Measurements from ENCODE around the gene FAM163B.

The FAM163B gene

GRCh38 chr9:133558191-133559126 is 50.7 kb downstream of the FAM163B start:
- Histone ChIP-seq H3K4me3 (ENCODE audit: low read depth, low read length) (no peak overlapping the region), H3K4me1 (ENCODE audit: control insufficient read depth, insufficient read depth, low read length) (peaks cover 4% of the 10 kb centered on the region), H3K9me3 (ENCODE audit: control insufficient read depth, insufficient read depth, low read depth, low read length) (no peaks in the 10 kb centered on the region), H3K27ac (ENCODE audit: extremely low read depth, low read depth, low read length) (no peak overlapping the region), H3K36me3 (ENCODE audit: control insufficient read depth in 2 of 2, insufficient read depth in 1 of 2, low read length in 2 of 2) (no peaks in the 10 kb centered on the region)
- CTCF ChIA-PET = interaction anchor here (0.6 to 0.8 kb wide), 4 partner anchors 16 to 437 kb away, joined by 3 to 6 read pairs (median 4); no protein-coding TSS in a partner anchor
- POLR2A ChIA-PET = interaction anchor here (0.6 to 0.7 kb wide), 2 partner anchors 9 to 68 kb away, joined by 3 read pairs; no protein-coding TSS in a partner anchor
- TF ChIP-seq YY1 (tag by site-specific recombination; IDR thresholded peaks at IDR 0.05) = peak; percentile 29; the same call in 1 of the 2 replicates
- TF ChIP-seq ZNF302 (tag by site-specific recombination; IDR thresholded peaks at IDR 0.05; ENCODE audit: low read depth) = no peak
- TF ChIP-seq ZNF133 (tag by site-specific recombination; IDR thresholded peaks at IDR 0.05) = no peak
- TF ChIP-seq ZFP69B (tag by site-specific recombination; IDR thresholded peaks at IDR 0.05) = peak; percentile 24; the same call in 1 of the 2 replicates
- peak; percentile 79 for TF ChIP-seq SP7 (tag by site-specific recombination; IDR thresholded peaks at IDR 0.05)
- TF ChIP-seq GLIS1 (tag by site-specific recombination; IDR thresholded peaks at IDR 0.05) = 0 out of 2 replicates have a peak, but pooled peaks have one; percentile 10
- TF ChIP-seq ZNF391 (tag by site-specific recombination; IDR thresholded peaks at IDR 0.05; ENCODE audit: borderline replicate concordance, low read depth) = no peak
- TF ChIP-seq ZNF692 (tag by site-specific recombination; IDR thresholded peaks at IDR 0.05) = peak; percentile 69; the same call in 1 of the 2 replicates
- TF ChIP-seq ZBTB26 (tag by site-specific recombination; optimal IDR thresholded peaks at IDR 0.05) = peak; percentile 4
- TF ChIP-seq PATZ1 (tag by site-specific recombination; IDR thresholded peaks at IDR 0.05) = 0 out of 2 replicates have a peak, but pooled peaks have one; percentile 53
- TF ChIP-seq ZNF600 (tag by site-specific recombination; IDR thresholded peaks at IDR 0.05) = peak; percentile 51
- peak; percentile 54; the same call in 1 of the 2 replicates for TF ChIP-seq ZFHX2 (tag by site-specific recombination; conservative IDR thresholded peaks at IDR 0.05)
- TF ChIP-seq ZBTB1 (tag by site-specific recombination; IDR thresholded peaks at IDR 0.05) = no peak
- no peak for TF ChIP-seq ZNF501 (tag by site-specific recombination; IDR thresholded peaks at IDR 0.05)
- peak; percentile 82 for TF ChIP-seq TCF7L2 (IDR thresholded peaks at IDR 0.05; ENCODE audit: borderline replicate concordance, low read depth, low read length)
- TF ChIP-seq ZNF335 (tag by site-specific recombination; conservative IDR thresholded peaks at IDR 0.05) = peak; percentile 39; the same call in 1 of the 2 replicates
- TF ChIP-seq ZBTB17 (tag by site-specific recombination; IDR thresholded peaks at IDR 0.05) = 0 out of 2 replicates have a peak, but pooled peaks have one; percentile 29
- peak; percentile 82 for TF ChIP-seq ZIC2 (tag by site-specific recombination; IDR thresholded peaks at IDR 0.05)
- TF ChIP-seq ZNF366 (tag by site-specific recombination; conservative IDR thresholded peaks at IDR 0.05) = no peak
- peak; percentile 29; the same call in 1 of the 2 replicates for TF ChIP-seq ZNF629 (tag by site-specific recombination; IDR thresholded peaks at IDR 0.05)
- TF ChIP-seq INSM2 (tag by site-specific recombination; IDR thresholded peaks at IDR 0.05) = 0 out of 2 replicates have a peak, but pooled peaks have one; percentile 12
- no peak for TF ChIP-seq SETDB1 (IDR thresholded peaks at IDR 0.05; ENCODE audit: insufficient read length, low read length)
